ENCODE results near the gene PHYHIPL.

PHYHIPL gene

DNA sequence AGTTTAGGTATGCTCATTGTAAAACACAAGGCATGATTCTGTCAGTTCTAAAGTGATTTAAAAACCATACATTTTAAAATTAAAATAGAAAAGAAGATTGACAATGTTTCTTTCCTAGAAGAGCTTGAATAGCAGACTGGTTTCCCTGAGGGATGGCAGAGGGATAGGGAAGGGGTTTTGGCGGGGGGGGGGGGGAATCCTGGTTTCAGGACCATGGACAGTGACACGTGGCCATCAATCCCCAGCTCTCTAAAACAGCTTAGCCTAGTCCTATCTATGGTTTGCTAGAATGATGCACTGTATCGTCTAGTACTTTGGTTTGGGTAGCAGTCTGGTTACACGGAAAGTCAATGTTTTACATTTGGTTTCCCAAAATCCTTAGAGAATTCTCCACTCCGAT, 88.7 kb downstream of the PHYHIPL start:
- DNase-seq = no peak

DNA sequence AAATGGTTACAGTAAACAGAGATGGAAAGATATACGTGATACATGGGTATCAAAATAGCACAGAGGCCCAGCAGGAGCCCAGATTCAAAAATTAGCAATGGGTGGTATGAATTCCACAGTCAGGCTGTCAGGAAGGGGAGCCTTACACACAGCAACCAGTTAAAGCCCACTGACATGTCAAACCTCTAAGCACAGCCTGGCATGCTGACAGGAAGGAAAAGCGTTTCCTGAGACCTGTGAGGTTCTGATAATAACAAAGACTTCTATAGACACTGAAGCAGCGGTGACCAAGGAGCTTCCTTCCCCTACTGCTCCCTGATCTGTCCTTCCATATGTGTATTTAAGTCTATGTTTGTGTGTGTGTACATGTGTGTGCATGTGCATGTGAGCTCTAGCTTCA, 89.9 kb downstream of the PHYHIPL start:
- no peak for DNase-seq

DNA sequence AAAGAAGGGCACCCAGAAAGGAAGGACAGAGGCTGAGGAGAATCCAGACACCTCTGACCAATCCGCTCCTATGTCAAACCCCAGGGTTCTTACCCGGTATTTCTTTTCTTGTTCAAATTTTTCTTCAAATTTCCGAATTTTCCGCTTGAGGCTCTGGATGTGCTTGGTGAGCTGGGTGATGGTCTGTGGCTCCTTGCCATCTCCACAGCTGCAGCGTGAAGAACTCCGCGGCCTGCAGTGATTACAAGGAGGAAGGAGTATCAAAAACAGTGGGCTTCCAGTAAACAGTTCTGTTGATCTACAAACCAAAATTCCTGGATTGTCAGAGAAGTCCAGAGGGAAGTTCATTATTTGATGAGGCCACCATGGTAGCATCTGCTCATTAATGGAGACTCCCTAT, 92.0 kb downstream of the PHYHIPL start:
- DNase-seq = no peak

DNA sequence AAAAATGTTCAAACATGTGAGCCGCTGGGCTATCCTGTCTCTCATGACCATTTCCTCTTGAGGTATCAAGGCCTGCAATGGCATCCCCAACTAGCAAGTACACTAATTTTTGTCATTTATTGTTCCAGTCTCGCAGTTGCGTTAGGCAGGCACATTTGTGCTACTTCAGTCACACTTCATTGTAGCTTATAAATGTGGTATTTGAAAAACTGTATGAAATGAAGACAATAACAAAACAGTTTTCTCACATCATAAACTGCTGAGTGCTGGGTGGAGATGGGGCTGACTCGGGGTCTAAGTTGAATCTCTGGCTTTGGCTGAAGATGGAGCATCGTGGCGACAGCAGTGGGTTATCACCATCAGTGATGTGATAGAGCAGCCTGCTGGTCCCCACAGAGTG, 93.2 kb downstream of the PHYHIPL start:
- no peak for DNase-seq

DNA sequence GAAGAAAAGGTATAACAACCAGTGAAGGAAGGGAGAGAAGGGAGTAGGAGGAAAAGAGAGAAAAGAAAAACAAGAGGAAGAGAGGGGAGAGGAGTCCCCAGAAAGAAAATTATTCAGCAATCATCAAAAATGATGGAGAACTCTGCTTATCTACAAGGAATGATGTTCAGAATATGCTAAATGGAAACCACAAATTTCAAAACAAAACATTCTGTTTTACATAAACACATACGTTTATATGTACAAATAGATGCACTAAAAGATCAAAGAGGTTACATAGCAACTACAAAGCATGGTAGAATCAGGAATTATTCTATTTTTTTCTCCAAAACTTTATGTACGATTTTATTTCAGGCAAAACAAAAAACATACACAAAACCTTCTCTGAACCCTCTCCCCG, 94.0 kb downstream of the PHYHIPL start:
- no peak for DNase-seq

DNA sequence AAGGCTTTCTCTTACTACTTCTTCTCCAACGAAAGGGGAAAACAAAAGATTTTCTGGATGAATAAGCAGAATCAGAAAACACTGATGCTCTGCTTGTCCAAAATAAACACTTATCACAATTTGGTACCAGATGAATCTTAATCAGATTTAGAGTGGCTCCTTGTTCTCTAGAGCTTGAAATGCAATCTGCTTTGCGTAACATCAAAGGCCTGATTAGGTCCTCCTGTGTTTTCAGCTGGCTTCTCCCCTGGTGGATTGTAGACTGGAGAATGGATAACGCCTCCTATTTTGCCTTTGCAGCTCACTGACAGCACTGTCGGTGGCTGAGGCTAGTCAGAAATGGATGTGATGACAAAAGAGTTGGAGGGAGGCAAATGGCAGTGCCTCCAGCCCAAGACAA, 94.7 kb downstream of the PHYHIPL start:
- DNase-seq = no peak

DNA sequence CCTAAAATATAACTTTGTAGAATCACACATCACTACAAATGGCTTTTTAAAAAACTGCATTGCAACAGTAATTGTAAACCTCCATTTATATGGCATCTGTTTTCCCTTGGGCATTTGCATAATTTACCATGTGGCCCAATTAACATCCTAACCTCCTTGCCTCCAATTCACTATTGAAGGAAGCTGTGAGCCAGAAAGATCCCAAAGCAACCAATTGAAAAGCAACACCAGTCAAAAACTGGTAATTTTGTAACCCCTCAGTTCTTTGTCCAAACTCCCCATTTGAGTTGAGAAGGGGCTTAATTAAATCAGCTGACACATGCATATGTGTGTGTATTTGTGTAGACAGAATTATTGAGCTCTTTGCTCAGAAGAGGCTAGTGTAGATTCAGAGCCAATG, 95.6 kb downstream of the PHYHIPL start:
- no peak for DNase-seq

DNA sequence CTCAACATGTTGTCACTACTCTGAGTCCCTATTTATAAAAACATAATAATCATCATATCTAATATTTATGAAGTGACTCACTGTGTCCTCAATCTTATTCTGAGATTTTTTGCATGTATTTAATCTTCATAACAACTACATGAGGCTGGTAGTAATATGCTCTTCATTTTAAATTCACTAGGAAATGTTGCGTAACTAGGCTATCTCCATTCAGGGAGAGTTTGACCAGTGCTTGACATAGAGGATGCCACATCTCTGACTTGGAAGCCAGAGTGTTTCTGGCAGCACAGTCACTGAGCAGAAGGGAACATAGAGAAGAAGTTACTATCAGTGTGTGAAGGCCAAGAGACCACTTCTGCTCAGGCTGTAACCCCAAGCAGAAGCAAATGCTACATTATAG, 97.0 kb downstream of the PHYHIPL start:
- DNase-seq = no peak

DNA sequence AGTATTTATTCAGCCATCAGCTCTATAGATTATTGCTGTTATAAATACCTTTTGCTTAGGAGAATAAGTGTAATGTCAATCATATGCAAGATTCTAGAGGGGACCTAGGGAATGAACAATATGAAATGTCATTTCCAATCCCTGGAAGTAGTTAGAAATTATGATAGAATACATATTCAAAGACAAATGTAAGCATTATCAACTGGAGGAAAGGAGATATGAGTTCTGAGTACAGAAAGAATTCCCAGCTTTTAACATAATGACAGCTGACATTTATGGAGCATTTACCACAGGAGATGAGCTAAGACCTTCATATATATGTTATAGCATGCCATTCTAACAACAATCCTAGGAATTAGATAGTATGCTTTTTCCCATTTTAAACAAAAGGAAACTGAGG, 99.7 kb downstream of the PHYHIPL start:
- no peak for DNase-seq

DNA sequence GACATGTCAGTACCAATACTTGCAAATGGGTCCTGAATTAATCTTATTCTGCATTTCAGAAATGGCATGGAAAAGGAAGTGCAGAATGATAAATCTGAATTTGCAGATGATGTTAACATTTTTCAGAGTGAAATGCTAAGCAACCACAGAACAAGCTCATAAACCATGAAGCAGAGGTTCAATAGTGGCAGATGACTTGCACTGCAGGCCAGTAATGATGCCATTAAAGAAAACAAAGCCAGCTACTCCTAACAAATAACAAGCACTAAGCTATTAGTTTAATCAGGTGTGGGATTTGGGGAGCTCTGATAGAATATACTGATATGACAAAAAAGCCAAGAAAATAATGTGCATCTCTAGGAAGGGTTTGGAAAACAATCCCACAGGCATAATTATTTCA, 100.5 kb downstream of the PHYHIPL start:
- DNase-seq = peak; percentile 17

DNA sequence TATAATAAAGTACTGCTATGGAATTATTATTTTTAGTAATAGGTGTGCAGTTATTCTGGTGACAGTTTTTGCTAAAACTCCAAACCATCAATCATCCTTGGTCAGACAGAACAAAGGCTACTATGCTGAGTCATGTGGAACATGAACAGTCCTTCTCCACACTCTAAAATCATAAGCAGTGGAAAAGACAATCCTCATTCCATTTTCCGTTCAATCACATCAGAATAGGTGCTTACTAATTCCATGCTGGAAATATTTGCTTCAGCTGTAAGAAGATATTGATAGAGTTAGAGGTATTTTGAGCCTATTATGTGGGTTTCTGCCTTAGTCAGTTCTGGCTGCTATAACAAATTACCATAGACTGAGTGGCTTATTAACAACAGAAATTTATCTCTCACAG, 103.0 kb downstream of the PHYHIPL start:
- DNase-seq = no peak

DNA sequence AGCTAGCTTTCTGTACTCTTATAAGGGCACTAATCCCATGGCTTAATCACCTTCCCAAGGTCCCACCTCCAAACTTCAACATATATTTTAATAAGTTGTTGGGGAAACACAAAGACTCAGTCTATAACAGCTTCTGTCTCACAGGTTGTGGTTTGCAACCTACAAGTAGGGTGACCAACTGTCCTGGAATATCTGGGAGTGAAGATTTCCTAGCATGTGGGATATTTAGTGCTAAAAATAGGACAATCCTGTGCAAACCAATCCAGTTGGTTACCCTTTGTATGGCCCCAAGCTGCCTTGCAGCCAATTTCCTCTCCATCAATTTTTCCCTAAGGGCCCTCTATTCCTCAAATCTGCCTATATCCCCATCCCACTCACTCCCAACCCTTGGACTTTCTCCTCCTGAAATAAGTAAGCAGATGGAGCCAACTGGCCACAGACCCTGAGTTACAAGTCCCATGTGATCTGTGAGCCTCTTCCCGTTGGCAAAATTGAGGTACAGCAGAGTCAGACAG, 103.6 kb downstream of the PHYHIPL start:
- no peak for DNase-seq

DNA sequence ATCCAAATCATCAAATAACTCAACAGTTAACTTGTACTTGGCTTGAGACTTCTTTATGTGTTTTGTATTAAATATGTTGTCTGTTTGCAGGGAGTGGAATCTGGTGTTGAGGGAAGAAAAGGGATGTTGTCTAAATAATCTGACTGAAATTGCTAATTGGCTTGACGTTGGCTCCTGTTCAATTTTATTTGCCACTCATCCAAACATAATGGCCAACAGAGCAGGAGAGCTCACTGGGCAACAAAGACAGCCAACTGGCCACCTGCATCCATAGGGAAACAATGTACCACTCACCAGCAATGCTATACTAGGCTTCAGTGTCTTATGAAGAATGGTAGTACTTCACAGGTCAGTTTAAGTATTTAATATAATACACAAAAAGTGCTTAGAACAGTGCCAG, 105.4 kb downstream of the PHYHIPL start:
- DNase-seq = peak; percentile 7

DNA sequence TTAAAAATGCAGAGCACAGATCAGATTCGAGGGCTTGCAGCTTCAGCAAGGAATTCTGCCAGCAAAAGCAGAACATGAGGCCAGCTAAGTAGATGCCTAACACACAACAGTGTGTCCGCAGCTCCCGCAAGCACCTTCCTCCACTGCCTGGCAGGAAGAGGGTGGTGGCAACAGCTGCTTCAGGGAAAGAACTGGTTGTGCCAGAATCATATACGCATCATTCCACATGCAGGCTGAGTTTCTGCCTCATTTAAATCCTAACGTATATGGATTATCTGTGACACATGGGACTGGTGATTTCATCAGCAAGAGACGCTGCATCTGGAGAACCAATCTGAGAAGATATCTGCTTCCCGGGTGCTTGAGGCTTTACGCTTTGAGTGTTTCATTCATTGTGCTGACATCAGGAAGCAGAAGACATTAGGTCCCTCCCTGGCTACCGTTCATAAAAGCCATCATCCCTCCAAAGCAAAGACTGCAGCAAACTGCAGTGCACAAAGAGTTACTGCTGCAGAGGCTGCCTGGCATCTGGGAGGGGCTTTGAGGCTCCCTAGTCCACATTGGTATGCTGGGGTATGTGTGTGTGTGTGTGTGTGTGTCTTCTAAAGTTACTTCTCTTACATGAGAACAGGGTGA, 107.1 kb downstream of the PHYHIPL start:
- DNase-seq = no peak

DNA sequence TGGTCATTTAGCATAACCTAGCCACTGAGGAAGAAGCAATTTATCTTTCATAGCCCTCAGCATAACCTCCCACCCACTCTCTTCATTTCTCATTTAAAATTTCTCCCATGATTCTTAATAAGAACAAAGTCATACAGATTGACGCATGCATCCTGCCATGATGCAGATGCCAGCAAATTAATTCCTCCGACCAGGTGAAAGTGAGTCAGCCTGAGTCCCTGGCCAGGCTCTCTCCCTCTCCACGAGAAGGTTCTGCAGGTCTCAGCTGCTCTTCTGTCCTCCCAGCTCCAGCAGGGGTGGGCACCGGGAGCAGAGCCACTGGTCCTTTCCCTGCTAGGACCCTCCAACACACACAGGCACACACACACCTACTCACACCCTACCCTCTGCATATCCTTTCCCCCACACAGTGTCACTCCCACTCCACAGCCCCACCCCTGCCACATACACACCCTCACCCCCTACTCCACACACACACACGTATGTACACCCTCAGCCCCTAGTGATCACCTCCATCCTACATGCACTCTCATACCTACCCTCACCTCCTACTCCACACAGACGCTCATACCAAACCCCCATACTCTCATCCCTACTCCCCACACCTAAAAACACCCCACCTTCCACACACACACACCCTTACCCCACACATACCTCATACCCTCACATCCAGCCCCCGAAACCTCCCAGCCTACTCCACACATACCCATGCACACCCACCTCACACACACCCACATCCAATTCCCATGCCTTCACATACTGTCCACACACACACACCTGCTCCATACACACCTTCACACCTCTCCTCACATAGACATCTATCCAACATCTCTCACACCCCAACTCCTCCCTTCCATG, 107.9 kb downstream of the PHYHIPL start:
- no peak for DNase-seq

DNA sequence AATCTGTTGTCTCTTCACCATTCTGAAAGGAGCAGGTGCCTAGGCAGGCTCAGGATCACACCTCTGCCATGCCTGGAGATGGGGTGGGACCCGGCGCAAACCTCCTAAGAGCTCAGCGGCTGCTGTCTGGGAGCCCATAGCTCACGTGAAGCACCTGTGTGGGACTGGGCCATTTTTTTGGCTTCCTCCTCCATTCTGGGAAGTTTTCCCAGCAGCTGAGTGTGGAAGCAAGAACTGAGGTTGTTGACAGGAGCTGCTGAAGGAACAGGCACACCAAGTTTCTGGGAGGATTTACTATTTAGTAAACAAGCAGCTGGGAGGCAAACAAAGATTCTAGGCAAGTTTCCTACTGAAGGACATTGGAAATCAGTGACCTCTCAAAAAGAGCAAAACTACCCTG, 108.6 kb downstream of the PHYHIPL start:
- no peak for DNase-seq

DNA sequence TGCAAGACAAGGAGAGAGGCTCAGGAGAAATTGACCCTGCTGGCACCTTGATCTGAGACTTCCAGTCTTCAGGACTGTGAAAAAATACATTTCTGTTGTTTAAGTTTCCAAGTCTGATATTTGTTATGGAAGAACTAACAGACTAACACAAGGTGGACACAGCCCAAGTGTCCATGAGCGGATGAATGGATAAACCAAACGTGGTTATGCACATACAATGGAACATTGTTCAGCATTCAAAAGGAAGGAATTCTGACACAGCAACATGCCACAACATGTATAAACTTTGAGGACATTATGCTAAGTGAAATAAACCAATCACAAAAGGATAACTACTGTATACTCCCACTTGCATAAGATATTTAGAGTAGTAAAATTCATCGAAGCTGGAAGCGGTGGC, 109.4 kb downstream of the PHYHIPL start:
- no peak for DNase-seq

DNA sequence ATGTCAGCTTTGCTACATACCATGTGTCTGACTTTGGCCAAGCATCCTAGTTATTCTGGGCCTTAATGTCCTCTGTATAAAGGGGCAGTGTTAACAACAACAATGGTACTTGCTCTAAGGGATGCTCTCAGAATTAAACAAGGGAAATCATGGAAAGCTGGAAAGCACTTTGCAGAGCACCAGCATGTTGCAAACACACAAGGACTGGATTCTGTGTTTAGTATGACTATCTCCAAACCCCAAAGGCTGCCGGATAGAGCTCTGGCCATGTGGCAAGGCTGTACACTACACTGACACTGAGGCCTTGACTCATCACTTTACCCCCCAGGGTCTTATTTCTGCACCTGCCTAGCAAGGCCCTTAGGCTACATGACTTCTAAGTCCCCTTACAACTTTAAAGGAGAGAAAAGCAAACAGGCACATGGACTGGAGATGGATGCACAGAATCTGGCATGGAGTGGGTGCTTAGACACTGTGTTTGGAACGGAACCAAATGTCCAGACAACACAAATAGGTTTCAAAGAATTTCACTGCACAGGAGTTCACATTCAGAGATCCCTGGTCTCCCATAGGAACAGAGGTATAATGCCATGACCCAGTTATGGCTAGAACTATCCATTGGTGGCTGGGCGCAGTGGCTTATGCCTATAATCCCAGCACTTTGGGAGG, 111.3 kb downstream of the PHYHIPL start:
- DNase-seq = peak; percentile 14

DNA sequence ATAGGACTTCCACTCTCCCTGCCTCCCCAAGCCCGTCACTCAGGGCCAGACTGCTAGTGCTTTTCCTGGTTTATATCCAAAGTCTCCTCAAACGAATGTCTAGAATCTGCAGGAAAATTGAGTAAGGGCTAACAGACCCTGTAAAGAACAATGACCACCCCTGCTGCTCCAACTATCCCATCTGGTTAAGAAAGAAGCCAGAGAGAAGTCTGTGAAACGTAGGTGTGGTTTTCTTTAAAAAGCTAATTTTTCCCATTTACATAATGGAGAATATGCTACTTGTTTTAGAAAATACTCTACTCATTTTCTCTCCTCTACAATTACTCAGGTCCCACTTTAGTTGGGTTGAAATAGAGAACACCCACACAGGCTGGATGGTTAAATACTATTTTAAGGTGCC, 113.4 kb downstream of the PHYHIPL start:
- no peak for DNase-seq

DNA sequence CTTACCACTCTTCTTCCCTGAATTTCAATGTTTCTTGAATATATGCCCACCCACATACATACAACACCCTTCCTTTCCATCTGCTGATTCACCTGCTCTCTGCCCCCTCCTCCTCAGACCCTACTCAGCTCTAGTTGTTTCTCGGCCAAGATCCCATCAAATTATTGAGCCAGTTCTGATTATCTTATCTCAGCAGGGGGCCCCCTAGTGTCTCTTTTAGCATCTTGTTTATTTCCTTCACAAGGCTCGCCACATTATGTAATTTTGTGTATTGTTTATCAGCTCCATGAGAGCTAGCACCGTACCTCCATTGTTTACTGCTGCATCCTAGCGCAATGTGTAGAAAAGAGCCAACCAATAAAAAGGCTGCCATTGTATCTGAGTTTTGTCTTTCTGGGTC, 114.0 kb downstream of the PHYHIPL start:
- DNase-seq = no peak
